Measurements from ENCODE around the gene PLEKHA5.

Gene PLEKHA5

GRCh38 chr12:19245106-19245505 is 115.6 kb downstream of the PLEKHA5 start:
- Histone ChIP-seq H3K36me3 (ENCODE audit: control insufficient read depth, insufficient read depth, low read length) (no peaks in the 10 kb centered on the region), H3K4me1 (ENCODE audit: control insufficient read depth, insufficient read depth, low read length, poor library complexity, severe bottlenecking) (no peaks in the 10 kb centered on the region), H3K27ac (ENCODE audit: low read depth, low read length, severe bottlenecking) (no peak overlapping the region), H3K9me3 (ENCODE audit: control insufficient read depth, low read length) (no peaks in the 10 kb centered on the region), H3K4me3 (ENCODE audit: extremely low read depth, insufficient read depth, low read length, poor library complexity, severe bottlenecking) (no peak overlapping the region)
- WGBS, 2 experiments (ENCODE audit: insufficient coverage in 2 of 2) = 80 to 97% methylated on average over 1 to 3 of the region's 4 CpGs

- WGBS, 2 experiments (ENCODE audit: insufficient coverage in 2 of 2) = 94 to 100% methylated on average over 2 of the region's 7 CpGs
- no peaks in the 10 kb centered on the region for H3K9me3 ChIP-seq (ENCODE audit: control insufficient read depth, low read length)
Observed at GRCh38 chr12:19245666-19246065, 116.1 kb downstream of the PLEKHA5 start.

GRCh38 chr12:19246933-19247332 is 117.4 kb downstream of the PLEKHA5 start:
- 100% methylated on average over 1 of the region's 4 CpGs; no CpG with 5 or more reads in 1 of the 2 experiments for WGBS, 2 experiments (ENCODE audit: insufficient coverage in 2 of 2)
- Histone ChIP-seq H3K9me3 (ENCODE audit: control insufficient read depth, low read length) (no peaks in the 10 kb centered on the region), H3K36me3 (ENCODE audit: control insufficient read depth, insufficient read depth, low read length) (no peaks in the 10 kb centered on the region), H3K4me1 (ENCODE audit: control insufficient read depth, insufficient read depth, low read length, poor library complexity, severe bottlenecking) (no peaks in the 10 kb centered on the region), H3K27ac (ENCODE audit: low read depth, low read length, severe bottlenecking) (no peak overlapping the region), H3K4me3 (ENCODE audit: extremely low read depth, insufficient read depth, low read length, poor library complexity, severe bottlenecking) (no peak overlapping the region)

More at GRCh38 chr12:19245666-19246065, 116.1 kb downstream of the PLEKHA5 start:
- H3K27ac ChIP-seq (ENCODE audit: low read depth, low read length, severe bottlenecking) = no peak overlapping the region
- H3K36me3 ChIP-seq (ENCODE audit: control insufficient read depth, insufficient read depth, low read length) = no peaks in the 10 kb centered on the region
- H3K4me1 ChIP-seq (ENCODE audit: control insufficient read depth, insufficient read depth, low read length, poor library complexity, severe bottlenecking) = no peaks in the 10 kb centered on the region
- no peak overlapping the region for H3K4me3 ChIP-seq (ENCODE audit: extremely low read depth, insufficient read depth, low read length, poor library complexity, severe bottlenecking)

- H3K4me3 ChIP-seq (ENCODE audit: extremely low read depth, insufficient read depth, low read length, poor library complexity, severe bottlenecking) = no peak overlapping the region
- no peaks in the 10 kb centered on the region for H3K36me3 ChIP-seq (ENCODE audit: control insufficient read depth, insufficient read depth, low read length)
- H3K27ac ChIP-seq (ENCODE audit: low read depth, low read length, severe bottlenecking) = no peak overlapping the region
- no CpG with 5 or more reads among the region's 3 CpGs for WGBS, 2 experiments (ENCODE audit: insufficient coverage in 2 of 2)
- no peaks in the 10 kb centered on the region for H3K9me3 ChIP-seq (ENCODE audit: control insufficient read depth, low read length)
- no peaks in the 10 kb centered on the region for H3K4me1 ChIP-seq (ENCODE audit: control insufficient read depth, insufficient read depth, low read length, poor library complexity, severe bottlenecking)
Observed at GRCh38 chr12:19248929-19249602, 119.5 kb downstream of the PLEKHA5 start.

- WGBS, 2 experiments (ENCODE audit: insufficient coverage in 2 of 2) = 87% methylated on average over 2 of the region's 3 CpGs; no CpG with 5 or more reads in 1 of the 2 experiments
- Histone ChIP-seq H3K27ac (ENCODE audit: low read depth, low read length, severe bottlenecking) (no peak overlapping the region), H3K9me3 (ENCODE audit: control insufficient read depth, low read length) (no peaks in the 10 kb centered on the region), H3K36me3 (ENCODE audit: control insufficient read depth, insufficient read depth, low read length) (no peaks in the 10 kb centered on the region), H3K4me3 (ENCODE audit: extremely low read depth, insufficient read depth, low read length, poor library complexity, severe bottlenecking) (no peak overlapping the region), H3K4me1 (ENCODE audit: control insufficient read depth, insufficient read depth, low read length, poor library complexity, severe bottlenecking) (no peaks in the 10 kb centered on the region)
Observed at GRCh38 chr12:19251481-19252132, 122.1 kb downstream of the PLEKHA5 start.

- Histone ChIP-seq H3K4me1 (ENCODE audit: control insufficient read depth, insufficient read depth, low read length, poor library complexity, severe bottlenecking) (peaks cover 3% of the 10 kb centered on the region), H3K27ac (ENCODE audit: low read depth, low read length, severe bottlenecking) (no peak overlapping the region), H3K9me3 (ENCODE audit: control insufficient read depth, low read length) (no peaks in the 10 kb centered on the region), H3K36me3 (ENCODE audit: control insufficient read depth, insufficient read depth, low read length) (peaks cover 19% of the 10 kb centered on the region), H3K4me3 (ENCODE audit: extremely low read depth, insufficient read depth, low read length, poor library complexity, severe bottlenecking) (no peak overlapping the region)
- WGBS, 2 experiments (ENCODE audit: insufficient coverage in 2 of 2) = 83% methylated on average over 1 of the region's 2 CpGs; no CpG with 5 or more reads in 1 of the 2 experiments
Observed at GRCh38 chr12:19260135-19260534, 130.6 kb downstream of the PLEKHA5 start.

GRCh38 chr12:19261773-19262172 is 132.2 kb downstream of the PLEKHA5 start:
- Histone ChIP-seq H3K4me3 (ENCODE audit: extremely low read depth, insufficient read depth, low read length, poor library complexity, severe bottlenecking) (no peak overlapping the region), H3K36me3 (ENCODE audit: control insufficient read depth, insufficient read depth, low read length) (peaks cover 19% of the 10 kb centered on the region), H3K9me3 (ENCODE audit: control insufficient read depth, low read length) (no peaks in the 10 kb centered on the region), H3K27ac (ENCODE audit: low read depth, low read length, severe bottlenecking) (no peak overlapping the region), H3K4me1 (ENCODE audit: control insufficient read depth, insufficient read depth, low read length, poor library complexity, severe bottlenecking) (peaks cover 3% of the 10 kb centered on the region)
- no CpG with 5 or more reads among the region's 4 CpGs for WGBS, 2 experiments (ENCODE audit: insufficient coverage in 2 of 2)

- WGBS, 2 experiments (ENCODE audit: insufficient coverage in 2 of 2) = 67 to 70% methylated on average over 2 of the region's 3 CpGs
- peaks cover 3% of the 10 kb centered on the region for H3K4me1 ChIP-seq (ENCODE audit: control insufficient read depth, insufficient read depth, low read length, poor library complexity, severe bottlenecking)
- no peak overlapping the region for H3K4me3 ChIP-seq (ENCODE audit: extremely low read depth, insufficient read depth, low read length, poor library complexity, severe bottlenecking)
- H3K27ac ChIP-seq (ENCODE audit: low read depth, low read length, severe bottlenecking) = peak overlapping the region; percentile 18
- H3K36me3 ChIP-seq (ENCODE audit: control insufficient read depth, insufficient read depth, low read length) = peaks cover 19% of the 10 kb centered on the region
- H3K9me3 ChIP-seq (ENCODE audit: control insufficient read depth, low read length) = no peaks in the 10 kb centered on the region
Observed at GRCh38 chr12:19263672-19264071, 134.1 kb downstream of the PLEKHA5 start.

- H3K36me3 ChIP-seq (ENCODE audit: control insufficient read depth, insufficient read depth, low read length) = peaks cover 62% of the 10 kb centered on the region
- WGBS, 2 experiments (ENCODE audit: insufficient coverage in 2 of 2) = 93 to 98% methylated on average over 3 of the region's 4 CpGs
- H3K4me1 ChIP-seq (ENCODE audit: control insufficient read depth, insufficient read depth, low read length, poor library complexity, severe bottlenecking) = peaks cover 11% of the 10 kb centered on the region
- H3K9me3 ChIP-seq (ENCODE audit: control insufficient read depth, low read length) = no peaks in the 10 kb centered on the region
- H3K27ac ChIP-seq (ENCODE audit: low read depth, low read length, severe bottlenecking) = peak overlapping the region; percentile 72
- H3K4me3 ChIP-seq (ENCODE audit: extremely low read depth, insufficient read depth, low read length, poor library complexity, severe bottlenecking) = no peak overlapping the region
Observed at GRCh38 chr12:19273482-19274330, 144.2 kb downstream of the PLEKHA5 start.

- Histone ChIP-seq H3K4me1 (ENCODE audit: control insufficient read depth, insufficient read depth, low read length, poor library complexity, severe bottlenecking) (peaks cover 11% of the 10 kb centered on the region), H3K27ac (ENCODE audit: low read depth, low read length, severe bottlenecking) (no peak overlapping the region), H3K36me3 (ENCODE audit: control insufficient read depth, insufficient read depth, low read length) (peaks cover 67% of the 10 kb centered on the region), H3K9me3 (ENCODE audit: control insufficient read depth, low read length) (no peaks in the 10 kb centered on the region), H3K4me3 (ENCODE audit: extremely low read depth, insufficient read depth, low read length, poor library complexity, severe bottlenecking) (no peak overlapping the region)
Observed at GRCh38 chr12:19276767-19277166, 147.2 kb downstream of the PLEKHA5 start.

Data from mesodermal cell (in vitro differentiated cells).